Measurements from ENCODE around the gene NEB. TPM values are rescaled to one million over a fixed set of nuclear protein-coding genes. Genes with fewer than 3 reads are reported as not detected.

NEB gene
- polyA plus RNA-seq, 1 donor from 2014 or later = 0.38 TPM

DNA sequence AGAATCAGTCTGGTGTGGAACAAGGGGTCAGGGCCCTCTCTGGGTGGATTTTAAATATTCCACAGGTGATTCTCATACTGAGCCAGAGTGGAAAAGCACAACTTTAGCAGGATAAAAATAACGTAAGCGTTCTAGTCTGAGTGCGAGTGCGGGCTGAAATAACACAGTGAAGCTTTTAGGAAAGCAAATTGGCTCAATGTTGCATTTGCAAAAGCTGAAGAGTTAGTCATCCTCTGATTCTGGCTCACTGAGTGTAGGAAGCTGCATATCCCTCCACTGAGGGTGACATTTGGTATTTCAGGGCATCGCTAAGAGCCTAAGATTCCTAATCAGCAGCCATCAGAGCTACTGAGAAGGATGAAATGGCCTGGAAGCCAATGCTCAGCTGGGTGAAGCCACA lies 189.8 kb downstream of the NEB start:
- Histone ChIP-seq H3K9ac (ENCODE audit: low read length) (no peak overlapping the region), H3K36me3 (ENCODE audit: insufficient read depth, low read length) (no peaks in the 10 kb centered on the region), H3F3A (ENCODE audit: insufficient read depth, low read length, poor library complexity, severe bottlenecking) (no peaks in the 10 kb centered on the region), H3K4me2 (ENCODE audit: low read length) (no peak overlapping the region), H2AFZ (ENCODE audit: low read depth, low read length) (no peak overlapping the region), H3K27me3 (ENCODE audit: insufficient read depth, low read depth, low read length) (no peaks in the 10 kb centered on the region), H3K9me3 (ENCODE audit: low read length) (no peaks in the 10 kb centered on the region), H3K79me2 (replicated peaks; ENCODE audit: insufficient read depth, low read length) (no peaks in the 10 kb centered on the region), H4K20me1 (ENCODE audit: insufficient read depth) (no peaks in the 10 kb centered on the region), H3K4me3 (ENCODE audit: low read length) (no peak overlapping the region), H3K27ac (ENCODE audit: low read length) (no peak overlapping the region), H3K9me2 (ENCODE audit: insufficient read depth, low read length) (no peaks in the 10 kb centered on the region)
- TF ChIP-seq POLR2AphosphoS5 (IDR thresholded peaks at IDR 0.05) (no peak), TAF1 (IDR thresholded peaks at IDR 0.05; ENCODE audit: low read depth) (no peak), EP300 (conservative IDR thresholded peaks at IDR 0.05; ENCODE audit: poor library complexity, severe bottlenecking) (no peak), REST (IDR thresholded peaks at IDR 0.05; ENCODE audit: borderline replicate concordance) (no peak), RAD21 (conservative IDR thresholded peaks at IDR 0.05) (no peak), MXI1 (conservative IDR thresholded peaks at IDR 0.05; ENCODE audit: poor library complexity, severe bottlenecking) (no peak), EZH2 (IDR thresholded peaks at IDR 0.05; ENCODE audit: borderline replicate concordance, insufficient read depth, low read length, poor library complexity, severe bottlenecking) (no peak), SMC3 (conservative IDR thresholded peaks at IDR 0.05; ENCODE audit: poor library complexity) (no peak)
- TF ChIP-seq, protein P1, sequence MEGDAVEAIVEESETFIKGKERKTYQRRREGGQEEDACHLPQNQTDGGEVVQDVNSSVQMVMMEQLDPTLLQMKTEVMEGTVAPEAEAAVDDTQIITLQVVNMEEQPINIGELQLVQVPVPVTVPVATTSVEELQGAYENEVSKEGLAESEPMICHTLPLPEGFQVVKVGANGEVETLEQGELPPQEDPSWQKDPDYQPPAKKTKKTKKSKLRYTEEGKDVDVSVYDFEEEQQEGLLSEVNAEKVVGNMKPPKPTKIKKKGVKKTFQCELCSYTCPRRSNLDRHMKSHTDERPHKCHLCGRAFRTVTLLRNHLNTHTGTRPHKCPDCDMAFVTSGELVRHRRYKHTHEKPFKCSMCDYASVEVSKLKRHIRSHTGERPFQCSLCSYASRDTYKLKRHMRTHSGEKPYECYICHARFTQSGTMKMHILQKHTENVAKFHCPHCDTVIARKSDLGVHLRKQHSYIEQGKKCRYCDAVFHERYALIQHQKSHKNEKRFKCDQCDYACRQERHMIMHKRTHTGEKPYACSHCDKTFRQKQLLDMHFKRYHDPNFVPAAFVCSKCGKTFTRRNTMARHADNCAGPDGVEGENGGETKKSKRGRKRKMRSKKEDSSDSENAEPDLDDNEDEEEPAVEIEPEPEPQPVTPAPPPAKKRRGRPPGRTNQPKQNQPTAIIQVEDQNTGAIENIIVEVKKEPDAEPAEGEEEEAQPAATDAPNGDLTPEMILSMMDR (IDR thresholded peaks at IDR 0.05; ENCODE audit: poor library complexity, severe bottlenecking) = no peak

DNA sequence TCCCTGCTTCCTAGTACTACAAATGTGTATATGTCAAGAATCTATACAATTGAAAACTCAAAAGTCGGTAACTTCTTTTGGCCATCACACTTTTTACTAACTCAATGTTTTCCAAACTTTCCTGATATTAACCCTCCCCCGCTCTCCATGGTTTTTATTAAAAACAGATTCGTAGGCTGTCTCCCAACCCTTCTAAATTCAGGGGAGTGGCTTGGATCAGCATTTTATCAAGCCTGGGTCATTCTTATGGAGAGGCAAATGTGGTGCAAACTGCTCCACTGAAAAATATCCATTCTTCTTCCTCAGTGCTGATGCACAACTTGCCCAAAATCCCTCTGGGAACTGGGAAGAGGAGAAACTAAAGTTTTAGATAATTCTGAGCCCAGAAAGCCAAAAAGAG lies 190.4 kb downstream of the NEB start:
- TF ChIP-seq EP300 (conservative IDR thresholded peaks at IDR 0.05; ENCODE audit: poor library complexity, severe bottlenecking) (no peak), SMC3 (conservative IDR thresholded peaks at IDR 0.05; ENCODE audit: poor library complexity) (no peak), TAF1 (IDR thresholded peaks at IDR 0.05; ENCODE audit: low read depth) (no peak), MXI1 (conservative IDR thresholded peaks at IDR 0.05; ENCODE audit: poor library complexity, severe bottlenecking) (no peak)
- H4K20me1 ChIP-seq (ENCODE audit: insufficient read depth) = no peaks in the 10 kb centered on the region
- H3K36me3 ChIP-seq (ENCODE audit: insufficient read depth, low read length) = no peaks in the 10 kb centered on the region
- no peaks in the 10 kb centered on the region for H3K79me2 ChIP-seq (replicated peaks; ENCODE audit: insufficient read depth, low read length)
- H3K4me3 ChIP-seq (ENCODE audit: low read length) = no peak overlapping the region
- no peaks in the 10 kb centered on the region for H3F3A ChIP-seq (ENCODE audit: insufficient read depth, low read length, poor library complexity, severe bottlenecking)
- no peak overlapping the region for H2AFZ ChIP-seq (ENCODE audit: low read depth, low read length)
- no peak overlapping the region for H3K4me2 ChIP-seq (ENCODE audit: low read length)
- no peaks in the 10 kb centered on the region for H3K9me2 ChIP-seq (ENCODE audit: insufficient read depth, low read length)
- H3K9me3 ChIP-seq (ENCODE audit: low read length) = no peaks in the 10 kb centered on the region
- no peak overlapping the region for H3K9ac ChIP-seq (ENCODE audit: low read length)
- no peaks in the 10 kb centered on the region for H3K27me3 ChIP-seq (ENCODE audit: insufficient read depth, low read depth, low read length)
- no peak overlapping the region for H3K27ac ChIP-seq (ENCODE audit: low read length)
